ENCODE data around the gene NAA80. TPM values are rescaled to one million over a fixed set of nuclear protein-coding genes. Genes with fewer than 3 reads are reported as not detected.

The NAA80 gene
- total and polyA plus RNA-seq, 2 of the 13 experiments (the other 11 are each of a cell fraction or from before 2014, with no cell fraction given): 3.4 to 8.7 TPM

- TF ChIP-seq PREB (CRISPR knock-in tag; IDR thresholded peaks at IDR 0.05) (no peak), ZMYM3 (CRISPR knock-in tag; IDR thresholded peaks at IDR 0.05) (no peak), SOX13 (IDR thresholded peaks at IDR 0.05) (no peak), SOX13 (CRISPR knock-in tag; conservative IDR thresholded peaks at IDR 0.05 in 1 of 2, IDR thresholded peaks at IDR 0.05 in 1 of 2) (peak in 1 of 2 experiments; percentile 18; a peak in 1 of 4 replicates), TCF7L2 (IDR thresholded peaks at IDR 0.05; ENCODE audit: low read depth, low read length) (no peak), MED13 (CRISPR knock-in tag; IDR thresholded peaks at IDR 0.05) (no peak; the same call in 1 of the 2 replicates), GLI4 (CRISPR knock-in tag; IDR thresholded peaks at IDR 0.05; ENCODE audit: borderline replicate concordance) (peak; percentile 15; the same call in 1 of the 2 replicates), SNAI1 (CRISPR knock-in tag; IDR thresholded peaks at IDR 0.05; ENCODE audit: borderline replicate concordance) (no peak), SRSF1 (optimal IDR thresholded peaks at IDR 0.05; ENCODE audit: low read depth, low read length) (peak; percentile 64), ZNF710 (CRISPR knock-in tag; IDR thresholded peaks at IDR 0.05; ENCODE audit: borderline replicate concordance) (no peak), MEIS1 (CRISPR knock-in tag; IDR thresholded peaks at IDR 0.05; ENCODE audit: borderline replicate concordance) (no peak), PHF21A (CRISPR knock-in tag; IDR thresholded peaks at IDR 0.05) (0 out of 2 replicates have a peak, but pooled peaks have one; percentile 5), GPN1 (CRISPR knock-in tag; IDR thresholded peaks at IDR 0.05; ENCODE audit: borderline replicate concordance) (no peak), ARID2 (CRISPR knock-in tag; IDR thresholded peaks at IDR 0.05; ENCODE audit: borderline replicate concordance) (no peak), ZNF382 (CRISPR knock-in tag; IDR thresholded peaks at IDR 0.05; ENCODE audit: borderline replicate concordance) (no peak), MXI1 (IDR thresholded peaks at IDR 0.05; ENCODE audit: borderline replicate concordance, low read depth, low read length) (0 out of 3 replicates have a peak, but pooled peaks have one; percentile 7), ZBTB44 (CRISPR knock-in tag; IDR thresholded peaks at IDR 0.05) (no peak), ZNF576 (CRISPR knock-in tag; IDR thresholded peaks at IDR 0.05) (no peak), HDAC1 (CRISPR knock-in tag; IDR thresholded peaks at IDR 0.05) (peak; percentile 9; the same call in 1 of the 2 replicates), MTF1 (CRISPR knock-in tag; IDR thresholded peaks at IDR 0.05) (no peak)
Observed at GRCh38 chr3:50270422-50271224, 28.6 kb downstream of the NAA80 start (continued).
